Vagina (tissue), 2 donors: ENCODE measurements around the gene FKRP. TPM values are rescaled to one million over a fixed set of nuclear protein-coding genes. Genes with fewer than 3 reads are reported as not detected.
A peak's percentile ranks its signal among the peaks of the same experiment; 100 is the strongest.

ENCODE experiments used
- DNase-seq, 2 donors: peaks; one replicate each; pipeline ENCODE4 v3.0.0-alpha.2; 2017; ENCODE audit errors: extremely low spot score in 2 of 2
- H3K27ac ChIP-seq: fragments of 200-600 bp; sonication (generic); one replicate; pipeline ENCODE4 v1.5.1; 2019
- H3K27me3 ChIP-seq: fragments of 200-600 bp; sonication (generic); one replicate; pipeline ENCODE4 v1.5.1; 2019
- H3K36me3 ChIP-seq, 2 donors: fragments of 200-600 bp; sonication (generic); one replicate each; pipeline ENCODE4 v1.5.1; 2017 to 2019
- H3K4me1 ChIP-seq: fragments of 200-600 bp; sonication (generic); one replicate; pipeline ENCODE4 v1.5.1; 2019
- H3K4me3 ChIP-seq, 2 donors: fragments of 200-600 bp; sonication (generic); 1 replicate in 1 of 2; 2 replicates in 1 of 2; pipeline ENCODE4 v1.5.1; 2016 to 2019
- H3K9me3 ChIP-seq: fragments of 200-600 bp; sonication (generic); one replicate; pipeline ENCODE4 v1.5.1; 2019
- CTCF ChIP-seq, 3 experiments: fragments of 450-650 bp in 2 of 3; fragments of 200-600 bp in 1 of 3; sonication (generic) in 1 of 3; IDR thresholded peaks; one replicate each; pipeline ENCODE4 v1.5.1; 2017 to 2019; ENCODE audit warnings: antibody characterized with exemption in 3 of 3, mild to moderate bottlenecking in 2 of 3, moderate library complexity in 2 of 3
- POLR2A ChIP-seq, 2 donors: fragments of 450-650 bp; IDR thresholded peaks; one replicate each; pipeline ENCODE4 v1.6.1; 2017; ENCODE audit warnings: antibody characterized with exemption in 2 of 2, mild to moderate bottlenecking in 2 of 2, moderate library complexity in 2 of 2
- POLR2AphosphoS5 ChIP-seq, 2 donors: sonication (generic); formaldehyde crosslinking; IDR thresholded peaks; one replicate each; pipeline ENCODE4 v1.9.0; 2017; ENCODE audit warnings: antibody characterized with exemption in 2 of 2, mild to moderate bottlenecking in 2 of 2, low read depth in 1 of 2; ENCODE audit not compliant: insufficient read depth in 1 of 2
- intact Hi-C: fragments of 100-400 bp; cut with DNase I; formaldehyde crosslinking; loops from one replicate; pipeline ENCODE4 v1.15.1; 2023
- total RNA-seq: library from RNA; depleted of rRNA; stranded (reverse); fragments of >200 nt; gene quantifications from one replicate; pipeline ENCODE4 v1.2.3, GENCODE V29; 2016

The FKRP gene
- total RNA-seq, 1 donor from 2014 or later: 14.7 TPM

DNA sequence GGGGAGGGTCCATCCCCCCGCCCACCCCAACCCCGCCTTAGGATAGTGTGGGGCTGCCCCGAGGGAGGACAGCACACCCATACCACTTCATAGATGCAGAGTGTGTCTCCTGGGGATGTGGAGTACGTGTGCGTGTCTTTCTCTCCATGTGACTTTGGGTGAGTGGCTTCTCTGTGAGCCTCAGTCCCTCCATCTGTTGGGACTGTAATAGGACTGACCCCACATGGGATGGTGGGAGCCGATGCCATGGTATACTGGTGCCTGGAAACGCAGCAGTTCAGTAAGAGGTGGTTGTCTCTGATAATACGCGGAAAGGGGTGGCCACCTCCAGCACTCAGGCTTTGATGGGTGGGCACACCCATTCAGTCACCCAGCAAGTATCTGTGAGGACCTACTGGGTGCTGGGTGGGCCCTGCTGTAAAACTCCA lies 28.1 kb upstream of the FKRP start:
- Histone ChIP-seq H3K36me3 (peaks cover 0 to 27% of the 10 kb centered on the region in 2 donors), H3K4me3 (peak overlapping the region; percentile 71 to 92), H3K27ac (peak overlapping the region; percentile 96), H3K9me3 (no peaks in the 10 kb centered on the region), H3K4me1 (peaks cover 34% of the 10 kb centered on the region), H3K27me3 (no peaks in the 10 kb centered on the region)
- no peak for DNase-seq
- intact Hi-C loops: no loop called here
- TF ChIP-seq CTCF (IDR thresholded peaks at IDR 0.05) (no peak), POLR2AphosphoS5 (IDR thresholded peaks at IDR 0.05; ENCODE audit: insufficient read depth in 1 of 2, low read depth in 1 of 2) (no peak), POLR2A (IDR thresholded peaks at IDR 0.05) (no peak)

DNA sequence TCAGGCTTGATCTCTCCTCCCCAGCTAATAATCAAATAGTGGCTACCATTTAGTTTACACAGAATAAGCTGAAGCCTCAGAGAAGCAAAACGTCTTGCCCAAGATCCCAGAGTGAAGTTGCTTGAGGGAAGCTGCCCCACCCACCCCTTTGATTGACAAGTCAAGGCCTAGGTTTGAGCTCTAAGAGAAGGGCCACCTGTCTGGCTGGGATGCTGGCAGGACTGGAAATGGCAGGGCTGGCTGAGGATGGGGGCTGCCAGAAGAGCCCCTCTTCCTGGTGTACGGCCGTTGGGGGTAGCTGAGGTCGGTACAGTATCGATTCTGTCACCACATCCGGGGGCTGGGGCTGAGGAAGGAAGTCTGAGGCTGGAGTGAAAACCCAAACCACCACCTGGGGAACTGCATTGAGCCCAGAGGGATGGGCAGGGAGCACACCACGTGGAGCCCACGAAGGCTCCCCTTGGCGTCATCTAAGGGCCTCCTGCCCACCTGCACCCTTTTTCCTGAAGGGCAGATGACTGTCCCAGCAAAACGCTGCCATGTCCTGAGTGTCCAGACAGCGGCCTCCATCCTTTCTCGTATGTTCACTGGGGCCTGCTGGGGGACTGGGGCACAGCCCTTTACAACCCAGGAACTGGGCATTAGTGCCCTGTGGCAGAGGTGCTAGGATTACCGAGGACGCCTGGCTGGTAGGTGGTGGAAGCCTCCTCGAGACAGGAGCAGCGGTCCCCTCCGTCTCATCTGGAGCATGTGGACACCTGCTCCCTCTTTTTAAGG lies 27.5 kb upstream of the FKRP start:
- TF ChIP-seq CTCF (IDR thresholded peaks at IDR 0.05): no peak
- no peak for TF ChIP-seq POLR2A (IDR thresholded peaks at IDR 0.05)
- TF ChIP-seq POLR2AphosphoS5 (IDR thresholded peaks at IDR 0.05; ENCODE audit: insufficient read depth in 1 of 2, low read depth in 1 of 2): peak in 1 of 2 donors; percentile 29
- Histone ChIP-seq H3K27ac (peak overlapping the region; percentile 96), H3K4me1 (peaks cover 34% of the 10 kb centered on the region), H3K27me3 (no peaks in the 10 kb centered on the region), H3K36me3 (peaks cover 0 to 33% of the 10 kb centered on the region in 2 donors), H3K9me3 (no peaks in the 10 kb centered on the region), H3K4me3 (peak overlapping the region in 1 of 2 donors; percentile 92)
- no peak for DNase-seq
- intact Hi-C loops: no loop called here

- Histone ChIP-seq H3K9me3 (no peaks in the 10 kb centered on the region), H3K4me1 (peaks cover 34% of the 10 kb centered on the region), H3K4me3 (no peak overlapping the region), H3K27me3 (no peaks in the 10 kb centered on the region), H3K27ac (peak overlapping the region; percentile 96), H3K36me3 (peaks cover 0 to 36% of the 10 kb centered on the region in 2 donors)
- no peak for TF ChIP-seq CTCF (IDR thresholded peaks at IDR 0.05)
- TF ChIP-seq POLR2A (IDR thresholded peaks at IDR 0.05): no peak
- TF ChIP-seq POLR2AphosphoS5 (IDR thresholded peaks at IDR 0.05; ENCODE audit: insufficient read depth in 1 of 2, low read depth in 1 of 2): no peak
- no peak for DNase-seq
- intact Hi-C loops: no loop called here
Observed at GRCh38 chr19:46718934-46719622, 26.8 kb upstream of the FKRP start.

DNA sequence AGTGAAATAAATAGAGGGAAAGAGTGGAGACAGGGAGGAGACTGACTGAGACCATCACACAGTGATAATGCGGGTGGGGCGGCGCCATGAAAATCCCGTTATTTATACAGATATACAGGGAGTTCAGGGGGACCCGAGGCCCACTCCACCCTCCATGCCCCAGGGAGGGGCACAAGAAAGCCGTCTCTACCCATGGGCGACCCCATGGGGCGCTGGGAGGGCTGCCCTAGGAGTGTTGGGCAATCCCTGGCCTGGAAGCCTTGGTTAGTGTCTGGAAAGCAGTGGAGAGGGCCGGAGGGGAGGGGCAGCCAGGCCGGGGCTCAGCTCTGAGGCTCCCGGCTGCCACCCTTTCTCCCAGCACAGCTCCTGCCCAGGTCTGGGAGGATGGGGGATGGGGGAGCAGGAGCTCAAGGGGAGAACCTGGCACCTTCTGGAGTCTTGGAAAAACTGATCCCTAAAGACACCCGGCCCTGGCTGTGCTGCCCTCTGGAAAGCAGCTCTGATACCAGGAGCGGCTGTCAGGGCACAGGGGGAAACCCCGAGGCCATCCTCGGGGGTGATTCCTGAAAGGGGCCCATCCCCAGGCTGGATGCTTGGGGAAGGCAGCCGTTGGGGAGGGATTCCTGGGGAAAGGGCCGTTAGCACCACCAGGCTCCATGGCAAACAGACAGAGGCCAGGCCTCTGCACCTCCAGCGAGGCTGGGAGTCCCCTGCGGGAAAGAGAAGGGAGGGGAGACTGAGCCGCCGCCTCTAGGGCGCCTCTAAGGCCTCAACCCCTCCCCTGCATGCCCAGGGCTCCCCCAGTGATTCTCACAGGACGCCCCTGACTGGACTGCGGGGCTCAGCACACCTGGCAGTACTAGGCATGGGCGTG lies 26.0 kb upstream of the FKRP start:
- no peak for TF ChIP-seq POLR2A (IDR thresholded peaks at IDR 0.05)
- no peak for TF ChIP-seq POLR2AphosphoS5 (IDR thresholded peaks at IDR 0.05; ENCODE audit: insufficient read depth in 1 of 2, low read depth in 1 of 2)
- no peak for TF ChIP-seq CTCF (IDR thresholded peaks at IDR 0.05)
- no peak for DNase-seq
- H3K4me3 ChIP-seq: no peak overlapping the region
- H3K27ac ChIP-seq: no peak overlapping the region
- peaks cover 30% of the 10 kb centered on the region for H3K4me1 ChIP-seq
- no peaks in the 10 kb centered on the region for H3K9me3 ChIP-seq
- intact Hi-C loops: loop anchor here (10.0 kb wide), 1 partner anchor 105 kb away; no protein-coding TSS in a partner anchor
- peaks cover 0 to 44% of the 10 kb centered on the region in 2 donors for H3K36me3 ChIP-seq
- H3K27me3 ChIP-seq: no peaks in the 10 kb centered on the region
